ENCODE data around the gene CFAP46. TPM values are rescaled to one million over a fixed set of nuclear protein-coding genes. Genes with fewer than 3 reads are reported as not detected.

Gene CFAP46
- total and polyA plus RNA-seq, 2 of the 8 experiments (the other 6 are each of a cell fraction or from before 2014, with no cell fraction given): 2.6 to 4.8 TPM

- Histone ChIP-seq H3K14ac (ENCODE audit: insufficient read length) (no peak overlapping the region), H3K4ac (replicated peaks; ENCODE audit: insufficient read length, low read depth, low read length) (no peak overlapping the region), H2BK5ac (ENCODE audit: low read depth, low read length) (no peak overlapping the region), H3K27ac (ENCODE audit: low read depth, low read length) (no peak overlapping the region), H3K23ac (ENCODE audit: insufficient read length) (no peak overlapping the region), H2BK12ac (ENCODE audit: low read depth, low read length) (no peak overlapping the region), H2BK20ac (ENCODE audit: low read length) (no peak overlapping the region), H4K5ac (ENCODE audit: insufficient read length, low read depth, low read length) (no peak overlapping the region), H3K9ac (replicated peaks in 1 of 4; ENCODE audit: extremely low read depth in 1 of 4, low read depth in 3 of 4, low read length in 3 of 4) (no peak overlapping the region), H2BK120ac (replicated peaks; ENCODE audit: low read depth, low read length) (no peak overlapping the region), H3K79me1 (ENCODE audit: low read depth, low read length) (peaks cover 2% of the 10 kb centered on the region; the same call in 1 of the 2 replicates), H3K4me2 (ENCODE audit: insufficient read depth in 1 of 2, low read depth in 2 of 2, low read length in 2 of 2) (no peak overlapping the region), H3K9me3 (ENCODE audit: insufficient read depth in 2 of 2, low read depth in 1 of 2, low read length in 1 of 2) (no peaks in the 10 kb centered on the region), H2BK15ac (ENCODE audit: low read length) (no peak overlapping the region), H4K8ac (ENCODE audit: extremely low read depth, insufficient read depth, low read length) (no peak overlapping the region), H3K79me2 (ENCODE audit: control insufficient read depth in 1 of 2, insufficient read depth in 2 of 2, low read length in 2 of 2) (no peaks in the 10 kb centered on the region; a peak in 1 of 4 replicates), H3K4me1 (replicated peaks in 1 of 4; ENCODE audit: control insufficient read depth in 3 of 4, insufficient read depth in 4 of 4, low read length in 3 of 4) (peaks cover 3 to 9% (median 6%) of the 10 kb centered on the region in 4 experiments; a peak in 6 of 7 replicates), H3K4me3 (ENCODE audit: extremely low read depth in 1 of 4, insufficient read depth in 2 of 4, low read depth in 3 of 4, low read length in 4 of 4) (no peak overlapping the region), H3K56ac (replicated peaks; ENCODE audit: insufficient read length, low read depth, low read length) (no peak overlapping the region), H3K23me2 (ENCODE audit: low read depth, low read length) (peaks cover 10% of the 10 kb centered on the region), H4K20me1 (replicated peaks in 1 of 2; ENCODE audit: control insufficient read depth in 1 of 2, insufficient read depth in 2 of 2, low read length in 2 of 2) (no peaks in the 10 kb centered on the region), H3K27me3 (replicated peaks in 1 of 4; ENCODE audit: control insufficient read depth in 3 of 4, extremely low read depth in 1 of 4, insufficient read depth in 3 of 4, low read length in 3 of 4) (no peaks in the 10 kb centered on the region; a peak in 1 of 7 replicates), H3K18ac (ENCODE audit: extremely low read depth, low read length) (no peak overlapping the region), H3K36me3 (ENCODE audit: control insufficient read depth in 2 of 4, insufficient read depth in 4 of 4, low read length in 3 of 4) (no peaks in the 10 kb centered on the region), H2AK5ac (ENCODE audit: low read depth, low read length) (no peak overlapping the region), H4K91ac (replicated peaks; ENCODE audit: insufficient read length, low read length) (no peak overlapping the region), H2AFZ (ENCODE audit: low read length) (no peak overlapping the region)
- POLR2A ChIA-PET (ENCODE audit: partially characterized antibody): no interaction called here
- 87% methylated on average over 14 of the region's 15 CpGs; no CpG with 5 or more reads in 1 of the 2 experiments for WGBS, 2 experiments (ENCODE audit: extremely low coverage in 1 of 2, insufficient coverage in 1 of 2, insufficient read length in 1 of 2, insufficient replicate concordance in 2 of 2, low coverage in 1 of 2, low lambda C conversion rate in 2 of 2, missing lambda C conversion rate in 1 of 2)
- DNase-seq (ENCODE audit: low read depth in 1 of 2, low spot score in 2 of 2): no peak
- CTCF ChIA-PET (ENCODE audit: partially characterized antibody): no interaction called here
- no peak for TF ChIP-seq MAFK (IDR thresholded peaks at IDR 0.05; ENCODE audit: low read depth, low read length)
- TF ChIP-seq TAF1 (IDR thresholded peaks at IDR 0.05; ENCODE audit: low read depth, low read length): no peak
- no peak for TF ChIP-seq CTBP2 (IDR thresholded peaks at IDR 0.05; ENCODE audit: borderline replicate concordance, insufficient read depth, insufficient read length, low read length)
- TF ChIP-seq KDM5A (IDR thresholded peaks at IDR 0.05; ENCODE audit: low read length): no peak
- TF ChIP-seq BACH1 (IDR thresholded peaks at IDR 0.05; ENCODE audit: low read length): no peak
- no peak for TF ChIP-seq CBX5 (IDR thresholded peaks at IDR 0.05; ENCODE audit: low read depth, low read length)
- no peak for TF ChIP-seq NRF1 (IDR thresholded peaks at IDR 0.05; ENCODE audit: low read depth, low read length)
- no peak for TF ChIP-seq CHD2 (IDR thresholded peaks at IDR 0.05; ENCODE audit: low read length)
- TF ChIP-seq SP4 (IDR thresholded peaks at IDR 0.05; ENCODE audit: low read length): no peak
- TF ChIP-seq SAP30 (IDR thresholded peaks at IDR 0.05; ENCODE audit: insufficient read depth, insufficient replicate concordance, low read length): no peak
- no peak for TF ChIP-seq POLR2AphosphoS5 (IDR thresholded peaks at IDR 0.05; ENCODE audit: low read depth, low read length)
- no peak for TF ChIP-seq TCF12 (IDR thresholded peaks at IDR 0.05; ENCODE audit: low read depth, low read length)
- no peak for FAIRE-seq
These were observed 21.9 kb upstream of the CFAP46 start for GRCh38 chr10:132964231-132964630.
